Gastroesophageal sphincter (tissue), 4 donors: ENCODE data around the gene CEACAM6. TPM values are rescaled to one million over a fixed set of nuclear protein-coding genes. Genes with fewer than 3 reads are reported as not detected.

Experiments
- ATAC-seq: fragments of 150-250 bp; one replicate; pipeline ENCODE4 v1.9.1; 2016; ENCODE audit warnings: mild to moderate bottlenecking, moderate library complexity
- H3K27ac ChIP-seq, 4 donors: fragments of 200-600 bp; sonication (generic) in 3 of 4; 1 replicate in 3 of 4; 2 replicates in 1 of 4; pipeline ENCODE4 v1.5.1; 2016 to 2019
- H3K27me3 ChIP-seq: fragments of 200-600 bp; sonication (generic); one replicate; pipeline ENCODE4 v1.5.1; 2019
- H3K36me3 ChIP-seq, 2 donors: fragments of 200-600 bp; sonication (generic); one replicate each; pipeline ENCODE4 v1.5.1; 2019; ENCODE audit warnings: control low read depth in 1 of 2
- H3K4me1 ChIP-seq, 3 donors: fragments of 200-600 bp; sonication (generic); 1 replicate in 2 of 3; 2 replicates in 1 of 3; pipeline ENCODE4 v1.5.1; 2016 to 2019; ENCODE audit warnings: control low read depth in 2 of 3
- H3K4me3 ChIP-seq, 2 donors: fragments of 200-600 bp; sonication (generic); one replicate each; pipeline ENCODE4 v1.5.1; 2019; ENCODE audit warnings: mild to moderate bottlenecking in 1 of 2, moderate library complexity in 1 of 2
- H3K9me3 ChIP-seq, 3 donors: fragments of 200-600 bp; sonication (generic); one replicate each; pipeline ENCODE4 v1.5.1; 2017 to 2019; ENCODE audit warnings: control low read depth in 2 of 3
- EP300 ChIP-seq: sonication (generic); formaldehyde crosslinking; IDR thresholded peaks from one replicate; pipeline ENCODE4 v1.6.1; 2017; ENCODE audit warnings: antibody characterized with exemption, mild to moderate bottlenecking
- POLR2A ChIP-seq, 2 donors: fragments of 450-650 bp; IDR thresholded peaks; one replicate each; pipeline ENCODE4 v1.6.1; 2017; ENCODE audit warnings: antibody characterized with exemption in 2 of 2, mild to moderate bottlenecking in 2 of 2, moderate library complexity in 1 of 2
- POLR2AphosphoS5 ChIP-seq: sonication (generic); formaldehyde crosslinking; IDR thresholded peaks from one replicate; pipeline ENCODE4 v1.6.1; 2017; ENCODE audit warnings: antibody characterized with exemption
- WGBS, 2 donors: methylation state at CpG; one replicate each; pipeline ENCODE4 v1.1.5; 2018; ENCODE audit warnings: low coverage in 1 of 2; 5-methylcytosine and 5-hydroxymethylcytosine counted together
- total RNA-seq, 4 donors: library from RNA; depleted of rRNA; stranded (reverse); fragments of >200 nt; gene quantifications; one replicate each; pipeline ENCODE4 v1.1.0, GENCODE V29; 2016
- TF ChIP-seq, protein P1 (sequence below), 4 experiments: fragments of 200-600 bp in 2 of 4; fragments of 450-650 bp in 2 of 4; sonication (generic) in 1 of 4; IDR thresholded peaks; one replicate each; pipeline ENCODE4 v1.5.1; 2017 to 2019; ENCODE audit warnings: antibody characterized with exemption in 4 of 4, mild to moderate bottlenecking in 2 of 4, moderate library complexity in 2 of 4

CEACAM6 gene
- total RNA-seq, 4 donors from 2014 or later, result 0.78 to 30.2 TPM; not detected in 2

DNA sequence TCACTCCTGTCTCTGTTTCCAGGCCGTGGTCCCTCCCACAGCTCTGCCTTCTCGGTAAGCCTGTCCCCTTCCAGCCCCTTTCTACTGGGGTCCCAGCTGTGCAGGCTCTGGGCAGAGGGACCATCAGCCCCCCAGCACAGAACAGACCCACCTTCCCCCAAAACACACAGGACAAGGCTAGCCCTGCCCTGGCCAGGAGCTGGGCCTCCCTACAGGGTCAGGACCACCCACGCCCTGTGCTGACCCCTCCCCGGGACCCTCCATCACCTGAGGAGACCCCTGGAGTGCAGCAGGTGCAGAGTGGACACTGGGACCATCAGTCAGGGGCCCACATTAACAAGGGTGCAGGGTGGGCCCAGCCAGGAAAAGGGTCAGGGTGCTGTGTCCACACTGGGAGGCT lies 55.0 kb downstream of the CEACAM6 start:
- H3K27me3 ChIP-seq, result peaks cover 43% of the 10 kb centered on the region
- H3K4me3 ChIP-seq, result no peak overlapping the region
- no peaks in the 10 kb centered on the region for H3K36me3 ChIP-seq
- ATAC-seq, result no peak
- TF ChIP-seq EP300, result no peak
- TF ChIP-seq POLR2A (IDR thresholded peaks at IDR 0.05), result no peak
- TF ChIP-seq, protein P1, sequence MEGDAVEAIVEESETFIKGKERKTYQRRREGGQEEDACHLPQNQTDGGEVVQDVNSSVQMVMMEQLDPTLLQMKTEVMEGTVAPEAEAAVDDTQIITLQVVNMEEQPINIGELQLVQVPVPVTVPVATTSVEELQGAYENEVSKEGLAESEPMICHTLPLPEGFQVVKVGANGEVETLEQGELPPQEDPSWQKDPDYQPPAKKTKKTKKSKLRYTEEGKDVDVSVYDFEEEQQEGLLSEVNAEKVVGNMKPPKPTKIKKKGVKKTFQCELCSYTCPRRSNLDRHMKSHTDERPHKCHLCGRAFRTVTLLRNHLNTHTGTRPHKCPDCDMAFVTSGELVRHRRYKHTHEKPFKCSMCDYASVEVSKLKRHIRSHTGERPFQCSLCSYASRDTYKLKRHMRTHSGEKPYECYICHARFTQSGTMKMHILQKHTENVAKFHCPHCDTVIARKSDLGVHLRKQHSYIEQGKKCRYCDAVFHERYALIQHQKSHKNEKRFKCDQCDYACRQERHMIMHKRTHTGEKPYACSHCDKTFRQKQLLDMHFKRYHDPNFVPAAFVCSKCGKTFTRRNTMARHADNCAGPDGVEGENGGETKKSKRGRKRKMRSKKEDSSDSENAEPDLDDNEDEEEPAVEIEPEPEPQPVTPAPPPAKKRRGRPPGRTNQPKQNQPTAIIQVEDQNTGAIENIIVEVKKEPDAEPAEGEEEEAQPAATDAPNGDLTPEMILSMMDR (IDR thresholded peaks at IDR 0.05), result no peak
- no peak for TF ChIP-seq POLR2AphosphoS5
- no peaks in the 10 kb centered on the region for H3K4me1 ChIP-seq
- no peaks in the 10 kb centered on the region for H3K9me3 ChIP-seq
- peak overlapping the region in 1 of 4 donors; percentile 14 for H3K27ac ChIP-seq
- 40% methylated on average over 1 of the region's 4 CpGs; no CpG with 5 or more reads in 1 of the 2 donors for WGBS, 2 donors

DNA sequence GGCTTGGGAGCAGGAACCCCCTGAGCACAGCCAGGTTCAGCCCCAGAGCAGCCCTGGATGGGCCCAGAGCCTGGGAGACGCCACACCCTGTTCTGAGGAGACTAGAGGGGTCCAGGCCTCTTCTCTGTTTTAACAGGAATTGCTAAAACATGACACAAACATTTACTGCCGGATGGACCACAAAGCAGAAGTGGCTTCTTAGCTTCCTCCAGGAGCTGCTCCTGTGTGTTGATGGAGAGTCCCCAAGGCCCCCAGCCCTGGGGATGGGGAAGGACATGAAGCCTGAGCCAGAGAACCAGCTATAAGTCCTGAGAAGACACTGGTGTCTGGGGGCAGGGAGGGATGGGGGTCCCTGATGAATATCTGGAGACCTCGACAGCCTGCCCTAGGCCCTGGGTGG lies 55.7 kb downstream of the CEACAM6 start:
- TF ChIP-seq, protein P1 (IDR thresholded peaks at IDR 0.05), result no peak
- no peak for TF ChIP-seq POLR2A (IDR thresholded peaks at IDR 0.05)
- no peak for TF ChIP-seq POLR2AphosphoS5
- TF ChIP-seq EP300, result no peak
- H3K27me3 ChIP-seq, result peaks cover 38% of the 10 kb centered on the region
- H3K27ac ChIP-seq, result no peak overlapping the region
- no peak for ATAC-seq
- no peaks in the 10 kb centered on the region for H3K9me3 ChIP-seq
- 100% methylated on average over 1 of the region's 3 CpGs; no CpG with 5 or more reads in 1 of the 2 donors for WGBS, 2 donors
- no peaks in the 10 kb centered on the region for H3K36me3 ChIP-seq
- no peaks in the 10 kb centered on the region for H3K4me1 ChIP-seq
- H3K4me3 ChIP-seq, result no peak overlapping the region

DNA sequence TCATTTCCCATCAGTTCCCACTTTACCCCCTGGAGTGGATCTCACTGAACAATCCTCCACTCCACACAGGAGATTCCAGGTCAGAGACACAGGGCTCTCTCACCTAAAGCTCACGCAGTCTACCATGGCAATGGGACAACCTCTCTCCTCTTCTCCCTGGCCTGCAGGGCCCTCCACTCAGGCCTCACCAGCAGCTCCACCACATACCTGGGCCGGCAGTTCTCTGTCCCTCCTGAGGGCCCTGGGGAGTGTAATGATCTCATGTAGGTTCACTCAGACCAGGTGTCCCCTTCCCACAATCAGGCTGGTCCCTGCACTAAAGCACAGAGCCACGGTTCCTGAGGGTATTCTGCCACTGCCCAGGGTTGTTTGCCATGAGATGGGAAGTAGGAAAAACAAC lies 56.7 kb downstream of the CEACAM6 start:
- no peak for ATAC-seq
- no peaks in the 10 kb centered on the region for H3K4me1 ChIP-seq
- no peak overlapping the region for H3K4me3 ChIP-seq
- H3K9me3 ChIP-seq, result no peaks in the 10 kb centered on the region
- 83% methylated on average over 1 to 2 of the region's 3 CpGs for WGBS, 2 donors
- H3K27ac ChIP-seq, result no peak overlapping the region
- H3K27me3 ChIP-seq, result peaks cover 37% of the 10 kb centered on the region
- TF ChIP-seq, protein P1 (IDR thresholded peaks at IDR 0.05), result no peak
- TF ChIP-seq EP300 (no peak), POLR2AphosphoS5 (no peak), POLR2A (IDR thresholded peaks at IDR 0.05) (no peak)
- H3K36me3 ChIP-seq, result no peaks in the 10 kb centered on the region

DNA sequence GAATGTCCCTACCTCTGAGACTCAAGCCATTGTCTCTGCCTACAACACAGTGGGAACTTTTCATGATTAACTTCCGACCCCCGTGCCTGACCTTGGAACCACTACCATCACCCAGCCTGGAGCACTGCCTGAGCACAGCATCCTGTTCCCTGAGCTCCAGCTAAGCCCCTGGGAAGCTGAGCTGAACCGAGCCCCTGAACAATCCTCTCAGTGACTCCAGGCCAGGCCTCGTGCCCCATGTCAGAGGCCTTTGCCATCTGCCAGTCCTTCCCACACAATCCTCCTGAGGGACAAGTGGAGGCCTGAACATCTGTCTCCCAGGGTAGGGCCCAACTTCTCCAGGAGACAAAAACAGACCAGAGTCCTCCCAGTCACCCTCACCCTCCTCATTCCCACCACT lies 58.6 kb downstream of the CEACAM6 start:
- Histone ChIP-seq H3K36me3 (no peaks in the 10 kb centered on the region), H3K4me3 (no peak overlapping the region), H3K4me1 (no peaks in the 10 kb centered on the region), H3K27me3 (peaks cover 27% of the 10 kb centered on the region), H3K9me3 (no peaks in the 10 kb centered on the region), H3K27ac (no peak overlapping the region)
- ATAC-seq, result no peak
- WGBS, 2 donors, result no CpG with 5 or more reads among the region's 4 CpGs
- TF ChIP-seq POLR2A (IDR thresholded peaks at IDR 0.05) (no peak), POLR2AphosphoS5 (no peak), EP300 (no peak)
- TF ChIP-seq, protein P1 (IDR thresholded peaks at IDR 0.05), result no peak

DNA sequence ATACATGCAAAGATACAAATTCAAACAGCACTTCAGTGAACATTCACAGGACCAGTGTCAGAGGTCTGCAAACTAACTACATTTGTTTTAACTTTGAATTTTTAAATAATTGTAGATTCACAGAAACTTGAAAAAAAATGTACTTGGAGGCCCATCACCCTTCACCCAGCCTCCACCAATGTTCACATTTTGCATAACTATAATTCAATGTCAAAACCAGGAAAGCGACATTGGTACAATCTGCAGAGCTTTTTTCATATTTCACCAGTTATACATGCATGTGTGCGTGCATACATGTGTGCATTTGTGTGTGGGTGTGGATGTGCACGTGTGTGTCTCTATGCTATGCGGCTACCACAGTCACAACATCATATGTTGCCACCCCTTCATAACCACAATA lies 60.0 kb downstream of the CEACAM6 start:
- TF ChIP-seq, protein P1 (IDR thresholded peaks at IDR 0.05), result no peak
- TF ChIP-seq POLR2A (IDR thresholded peaks at IDR 0.05) (no peak), EP300 (no peak), POLR2AphosphoS5 (no peak)
- WGBS, 2 donors, result 63 to 80% methylated on average over 4 of the region's 4 CpGs
- H3K9me3 ChIP-seq, result no peaks in the 10 kb centered on the region
- no peak for ATAC-seq
- H3K27ac ChIP-seq, result no peak overlapping the region
- peaks cover 13% of the 10 kb centered on the region for H3K27me3 ChIP-seq
- H3K4me1 ChIP-seq, result no peaks in the 10 kb centered on the region
- no peak overlapping the region for H3K4me3 ChIP-seq
- no peaks in the 10 kb centered on the region for H3K36me3 ChIP-seq
